Omental fat pad (tissue), 4 donors: ENCODE results near the gene TTC28. TPM values are rescaled to one million over a fixed set of nuclear protein-coding genes. Genes with fewer than 3 reads are reported as not detected.

Experiments
- ATAC-seq: fragments of 150-250 bp; one replicate; pipeline ENCODE4 v1.9.1; 2016; ENCODE audit warnings: mild to moderate bottlenecking, moderate library complexity; ENCODE audit not compliant: low FRiP score
- DNase-seq: peaks from one replicate; pipeline ENCODE4 v3.0.0-alpha.2; 2019; ENCODE audit warnings: low spot score
- total RNA-seq, 4 donors: library from RNA; depleted of rRNA; stranded (reverse); fragments of >200 nt; gene quantifications; one replicate each; pipeline ENCODE4 v1.1.0, GENCODE V29; 2016
- TF ChIP-seq, protein P1 (sequence below), 3 donors: fragments of 450-650 bp; IDR thresholded peaks; one replicate each; pipeline ENCODE4 v1.5.1; 2016 to 2017; ENCODE audit warnings: antibody characterized with exemption in 3 of 3, mild to moderate bottlenecking in 3 of 3, moderate library complexity in 2 of 3

The TTC28 gene
- total RNA-seq, 4 donors from 2014 or later: 28.6 to 103 (median 50.6) TPM

DNA sequence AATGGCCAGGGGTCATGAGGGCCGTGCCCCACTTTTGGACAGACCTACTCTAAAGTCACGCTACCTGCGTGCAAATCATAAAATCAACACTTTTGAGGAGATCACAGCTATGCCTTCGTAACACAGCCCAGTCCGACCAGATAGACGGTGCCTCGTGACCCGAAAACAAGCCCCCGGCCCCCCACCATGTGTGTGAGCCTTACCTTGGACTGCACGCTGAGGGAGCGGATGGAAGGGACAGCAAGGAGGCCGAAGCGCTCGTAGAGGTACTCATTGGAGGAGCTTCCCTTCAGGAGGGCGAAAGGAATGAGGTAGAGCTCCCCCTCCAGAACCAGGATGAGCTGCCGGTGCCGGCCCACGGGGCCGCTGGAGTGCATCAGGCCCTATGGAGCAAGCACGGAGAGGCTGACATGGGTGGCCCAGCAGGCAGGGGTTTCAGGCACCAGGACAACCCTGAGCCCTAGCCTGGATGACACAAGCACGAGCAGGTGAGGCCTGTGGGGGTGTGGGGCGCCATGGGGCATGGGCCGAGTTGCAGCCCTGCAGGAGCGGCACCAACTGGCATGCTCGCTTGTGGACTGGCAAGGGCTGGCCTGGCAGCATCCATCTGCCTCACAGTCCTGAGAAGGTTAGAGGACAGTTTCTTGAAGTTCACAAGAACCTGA lies 678.3 kb downstream of the TTC28 start:
- ATAC-seq (no peak), DNase-seq (no peak)
- TF ChIP-seq, protein P1, sequence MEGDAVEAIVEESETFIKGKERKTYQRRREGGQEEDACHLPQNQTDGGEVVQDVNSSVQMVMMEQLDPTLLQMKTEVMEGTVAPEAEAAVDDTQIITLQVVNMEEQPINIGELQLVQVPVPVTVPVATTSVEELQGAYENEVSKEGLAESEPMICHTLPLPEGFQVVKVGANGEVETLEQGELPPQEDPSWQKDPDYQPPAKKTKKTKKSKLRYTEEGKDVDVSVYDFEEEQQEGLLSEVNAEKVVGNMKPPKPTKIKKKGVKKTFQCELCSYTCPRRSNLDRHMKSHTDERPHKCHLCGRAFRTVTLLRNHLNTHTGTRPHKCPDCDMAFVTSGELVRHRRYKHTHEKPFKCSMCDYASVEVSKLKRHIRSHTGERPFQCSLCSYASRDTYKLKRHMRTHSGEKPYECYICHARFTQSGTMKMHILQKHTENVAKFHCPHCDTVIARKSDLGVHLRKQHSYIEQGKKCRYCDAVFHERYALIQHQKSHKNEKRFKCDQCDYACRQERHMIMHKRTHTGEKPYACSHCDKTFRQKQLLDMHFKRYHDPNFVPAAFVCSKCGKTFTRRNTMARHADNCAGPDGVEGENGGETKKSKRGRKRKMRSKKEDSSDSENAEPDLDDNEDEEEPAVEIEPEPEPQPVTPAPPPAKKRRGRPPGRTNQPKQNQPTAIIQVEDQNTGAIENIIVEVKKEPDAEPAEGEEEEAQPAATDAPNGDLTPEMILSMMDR (IDR thresholded peaks at IDR 0.05): no peak

DNA sequence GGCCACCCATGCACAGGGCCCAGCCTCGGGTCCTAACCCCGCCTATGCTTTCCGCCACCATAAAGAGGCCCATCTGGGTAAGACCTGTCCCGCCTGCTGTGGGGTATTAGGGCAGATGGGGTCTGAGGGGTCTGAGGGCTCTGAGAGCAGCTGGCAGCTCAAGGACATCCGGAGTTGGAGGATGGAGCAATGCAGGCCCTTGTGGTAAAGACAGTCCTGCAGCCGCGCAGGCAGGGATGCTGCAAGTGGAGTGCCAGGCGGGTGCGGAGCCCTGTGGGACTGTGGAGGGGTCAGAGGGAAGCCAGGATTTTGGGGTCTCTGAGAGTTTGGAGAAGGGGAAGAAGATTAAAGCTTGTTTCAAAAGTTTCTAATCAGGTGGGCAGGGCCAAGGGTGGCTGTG lies 679.3 kb downstream of the TTC28 start:
- DNase-seq (no peak), ATAC-seq (no peak)
- TF ChIP-seq, protein P1 (IDR thresholded peaks at IDR 0.05): no peak

DNA sequence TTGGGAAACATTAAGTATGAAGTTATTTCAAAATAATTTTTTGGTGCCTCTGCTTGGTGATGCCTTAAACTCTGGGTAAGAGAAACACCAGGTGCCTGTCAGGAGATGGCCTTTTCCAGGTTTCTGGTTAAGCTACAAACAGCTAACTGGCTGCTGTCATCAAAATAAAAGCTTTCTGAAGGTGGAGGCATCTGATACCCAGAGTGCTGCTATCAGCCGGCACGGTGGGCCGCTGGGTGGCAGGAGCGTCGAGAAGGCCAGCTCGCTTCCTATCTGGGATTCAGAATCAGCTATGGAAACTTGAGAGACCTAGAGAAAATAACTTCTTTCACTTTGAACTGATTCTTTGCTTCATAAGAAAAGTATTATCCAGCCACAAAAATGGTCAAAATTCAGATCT lies 679.8 kb downstream of the TTC28 start:
- DNase-seq (no peak), ATAC-seq (no peak)
- TF ChIP-seq, protein P1 (IDR thresholded peaks at IDR 0.05): no peak

DNA sequence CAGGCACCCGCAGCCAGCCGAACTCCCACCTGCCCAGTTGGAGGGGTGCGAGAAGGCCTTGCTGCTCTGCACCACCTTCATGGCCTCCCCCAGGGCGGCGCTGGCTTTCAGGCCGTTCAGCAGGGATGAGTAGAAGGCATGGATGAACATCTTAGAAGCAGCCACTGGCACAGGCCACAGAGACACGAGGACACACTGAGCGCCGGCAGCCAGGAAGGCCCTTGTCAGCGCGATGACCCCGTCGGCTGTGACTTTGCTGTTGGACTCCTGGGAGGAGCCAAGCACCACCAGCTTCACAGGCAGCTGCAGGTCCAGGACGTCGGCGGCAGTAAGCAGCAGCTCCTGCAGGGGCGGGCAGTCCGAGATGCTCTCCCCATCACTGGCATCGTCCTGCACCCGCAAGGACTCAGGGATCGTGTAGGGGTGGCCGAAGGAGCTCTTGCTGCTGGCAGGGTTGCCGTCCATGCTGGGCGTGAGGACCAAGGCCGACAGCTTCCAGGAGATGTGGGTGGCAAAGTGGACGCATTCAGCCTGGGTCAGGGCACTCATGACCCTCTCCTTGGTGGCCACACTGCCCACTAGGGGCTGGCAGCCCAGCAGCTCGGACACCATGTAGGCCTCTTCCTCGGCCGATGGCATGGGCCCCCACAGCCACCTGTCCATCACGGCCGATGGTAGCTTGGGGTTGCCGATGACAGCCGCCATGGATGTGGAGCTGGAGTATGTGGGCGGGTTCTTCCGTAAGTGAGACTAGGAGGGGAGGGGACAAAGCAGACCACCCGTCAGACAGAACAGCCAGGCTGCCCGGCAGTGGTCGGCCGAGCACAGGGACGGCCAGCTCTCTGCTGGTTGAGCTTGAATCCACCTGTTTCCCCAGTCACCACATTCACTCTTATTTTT lies 680.9 kb downstream of the TTC28 start:
- no peak for DNase-seq
- TF ChIP-seq, protein P1 (IDR thresholded peaks at IDR 0.05): no peak
- ATAC-seq: no peak

DNA sequence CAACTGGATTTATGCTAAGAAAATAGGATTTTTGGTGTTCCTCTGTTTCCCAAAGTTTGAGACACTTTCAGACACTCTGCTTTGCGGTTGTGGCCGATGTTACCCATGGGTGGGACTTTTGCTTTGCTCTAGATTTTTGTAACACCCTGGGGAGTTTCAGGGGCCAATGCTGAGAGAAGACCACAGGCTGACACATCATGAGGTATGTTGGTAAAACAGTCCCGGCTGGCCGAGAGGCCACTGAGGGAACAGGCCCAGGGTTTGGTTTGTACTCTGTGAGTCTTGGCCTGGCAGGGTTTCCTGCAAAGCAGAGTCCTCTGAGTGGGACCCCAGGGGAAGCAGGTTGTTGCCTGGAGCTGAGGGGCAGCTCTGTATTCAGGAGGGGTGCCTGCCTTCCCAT lies 682.1 kb downstream of the TTC28 start:
- ATAC-seq (no peak), DNase-seq (no peak)
- TF ChIP-seq, protein P1 (IDR thresholded peaks at IDR 0.05): no peak

DNA sequence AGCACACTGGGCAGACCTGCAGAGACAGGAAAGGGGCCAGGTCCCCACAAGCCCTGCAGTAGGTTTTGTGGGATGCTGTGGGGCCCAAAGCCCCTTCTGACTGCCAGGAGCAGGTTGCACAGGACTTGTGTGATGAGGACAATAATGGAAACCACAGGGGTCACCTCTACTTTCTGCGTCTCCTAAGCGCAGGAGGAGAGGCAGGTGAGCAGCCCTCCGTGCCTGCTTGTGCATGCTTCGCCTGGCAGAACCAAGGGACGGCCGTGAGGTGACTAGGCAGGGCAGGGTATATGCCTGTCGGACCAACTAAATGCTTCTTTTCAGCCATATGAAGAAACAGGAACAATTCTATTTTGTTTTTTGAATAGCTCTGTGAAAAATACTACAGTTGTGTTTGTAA lies 682.7 kb downstream of the TTC28 start:
- TF ChIP-seq, protein P1 (IDR thresholded peaks at IDR 0.05): no peak
- ATAC-seq (no peak), DNase-seq (no peak)
